Activated T-cell treated with anti-CD3 and anti-CD28 coated beads for 24 hours (primary cell): Measurements from ENCODE around the gene ZNF784.

Source experiments
- DNase-seq: peaks from one replicate; pipeline ENCODE4 v3.0.0-alpha.2; 2020; ENCODE audit warnings: low read depth

ZNF784 gene

GRCh38 chr19:55602104-55603001, 22.0 kb downstream of the ZNF784 start:
- DNase-seq = no peak

DNA sequence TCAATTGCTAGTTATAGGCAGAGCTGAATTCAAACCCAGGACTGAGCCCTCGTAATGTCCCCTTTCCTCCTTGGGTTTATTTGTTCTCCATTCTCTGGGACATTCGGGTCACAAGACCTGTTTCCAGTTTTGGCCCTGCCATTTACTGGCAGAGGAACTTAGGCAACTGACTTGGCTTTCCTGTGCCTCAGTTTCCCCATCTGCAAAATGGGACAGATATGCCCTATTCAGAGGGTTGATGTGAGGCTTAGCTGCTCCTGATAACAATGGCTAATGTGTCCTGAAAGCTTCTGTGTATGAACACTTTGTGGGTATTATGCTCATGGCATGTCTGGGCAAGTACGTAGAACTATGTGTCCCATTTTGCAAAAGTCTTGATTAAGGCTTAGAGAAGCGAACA, 23.3 kb downstream of the ZNF784 start:
- no peak for DNase-seq

GRCh38 chr19:55600662-55601028, 23.7 kb downstream of the ZNF784 start:
- DNase-seq = no peak

GRCh38 chr19:55599842-55600661, 24.3 kb downstream of the ZNF784 start, which contains the start of gene ZNF524:
Gene ZNF524 (plus strand): TSS chr19:55600288. CDS start chr19:55602113, 1,825 bp downstream.
- DNase-seq = peak; percentile 78

- peak; percentile 97 for DNase-seq
Observed at GRCh38 chr19:55599468-55599841, 24.9 kb downstream of the ZNF784 start, which contains the start of gene FIZ1. Gene FIZ1 (minus strand): TSS chr19:55599517. CDS start chr19:55597865, 1,652 bp downstream.

GRCh38 chr19:55598719-55599467, 25.5 kb downstream of the ZNF784 start:
- peak; percentile 90 for DNase-seq

GRCh38 chr19:55598034-55598433, 26.3 kb downstream of the ZNF784 start:
- no peak for DNase-seq

GRCh38 chr19:55597501-55597921, 26.9 kb downstream of the ZNF784 start:
- DNase-seq = no peak

DNA sequence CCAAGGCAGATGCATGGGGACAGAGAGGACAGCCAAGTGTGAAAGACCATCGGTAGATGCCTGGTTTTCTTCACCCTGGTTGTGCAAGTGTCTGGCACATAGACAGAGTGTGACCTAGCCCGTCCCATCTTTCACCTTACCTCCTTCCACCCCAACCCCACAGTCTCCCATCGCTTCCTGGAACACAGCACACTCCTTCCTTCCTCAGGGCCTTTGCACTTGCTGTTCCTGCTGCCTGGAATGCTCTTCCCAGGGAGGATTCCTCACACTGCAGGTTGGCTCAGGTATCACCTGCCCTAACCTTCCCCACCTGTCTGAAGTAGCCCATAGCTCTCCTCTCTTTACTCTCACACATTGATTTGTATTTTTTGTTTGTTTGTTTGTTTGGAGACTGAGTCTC, 28.1 kb downstream of the ZNF784 start:
- DNase-seq = no peak

DNA sequence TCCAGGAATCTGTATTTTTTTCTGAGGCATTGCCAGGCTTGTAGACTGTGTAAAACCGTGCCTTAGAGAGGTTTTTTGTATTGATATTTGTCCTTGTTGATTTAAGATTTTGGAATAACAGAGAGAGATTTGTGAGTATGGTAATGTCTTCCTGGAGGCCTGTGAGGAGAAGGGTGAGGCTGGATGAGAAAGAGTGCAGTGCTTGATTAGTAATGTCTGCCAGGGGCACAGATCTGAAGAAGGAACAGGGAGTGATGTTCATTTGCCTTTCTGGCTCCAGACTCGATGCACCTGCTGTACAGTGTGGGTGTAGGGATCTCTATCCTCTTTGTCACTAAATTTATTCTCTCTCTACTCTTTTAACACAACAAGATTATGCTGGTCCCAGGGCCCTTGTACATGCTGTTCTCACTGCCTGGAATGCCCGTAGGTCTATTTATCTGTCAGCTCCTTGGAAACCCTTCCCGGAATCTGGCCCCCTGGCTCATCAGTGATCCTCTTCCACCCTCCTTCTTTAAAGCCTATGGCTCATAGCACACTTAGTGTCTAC, 29.3 kb downstream of the ZNF784 start:
- DNase-seq = no peak

GRCh38 chr19:55593096-55593772, 31.1 kb downstream of the ZNF784 start:
- no peak for DNase-seq

DNA sequence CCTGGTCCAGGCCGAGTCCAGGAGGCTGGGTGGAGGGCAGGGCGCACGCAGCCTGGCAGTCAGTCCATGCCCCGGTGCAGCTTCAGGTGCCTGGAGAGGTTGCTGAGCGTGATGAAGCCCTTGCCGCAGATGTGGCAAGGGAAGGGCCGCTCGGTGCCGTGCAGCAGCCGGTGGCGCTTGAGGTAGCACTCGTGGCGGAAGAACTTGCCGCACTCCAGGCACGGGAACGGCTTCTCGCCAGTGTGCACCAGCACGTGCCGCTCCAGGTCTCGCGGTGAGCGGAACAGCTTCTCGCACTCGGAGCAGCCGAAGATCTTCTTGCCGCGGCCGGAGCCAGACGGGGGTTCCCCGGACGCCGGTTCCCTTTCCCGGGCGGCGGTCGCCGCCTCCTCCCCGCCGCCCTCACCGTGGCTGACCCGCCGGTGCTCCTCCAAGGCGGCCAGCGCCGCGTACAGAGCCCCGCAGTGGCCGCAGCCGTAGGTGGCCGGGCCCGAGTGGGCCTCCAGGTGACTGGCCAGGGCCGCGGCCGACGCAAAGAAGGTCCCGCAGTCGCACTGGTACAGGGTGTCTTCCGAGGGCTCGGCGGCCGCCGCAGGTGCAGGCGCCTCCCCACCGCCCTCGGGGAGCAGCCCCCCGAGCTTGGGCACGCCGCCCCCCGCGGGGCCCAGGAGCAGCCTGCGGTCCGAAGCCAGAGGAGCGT, 31.8 kb downstream of the ZNF784 start:
- no peak for DNase-seq

DNA sequence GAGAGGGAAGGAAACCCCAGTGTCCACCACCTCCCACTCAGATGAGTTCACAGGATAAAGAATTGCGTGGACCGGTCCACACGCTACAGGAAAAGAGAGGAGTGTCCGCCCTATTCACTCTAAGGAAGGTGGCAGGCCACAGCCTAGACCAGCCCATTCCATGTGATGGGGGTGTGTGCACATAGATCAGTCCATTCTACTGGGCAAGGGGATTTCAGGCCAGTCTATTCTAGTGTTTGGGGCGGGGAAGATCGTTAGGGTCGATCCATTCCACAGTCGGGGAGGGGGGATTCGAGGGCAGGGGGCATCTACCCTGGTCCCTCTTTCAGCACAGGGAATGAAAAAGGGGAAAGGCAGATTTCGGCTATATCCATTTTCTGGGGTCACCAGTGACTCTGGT, 32.8 kb downstream of the ZNF784 start:
- no peak for DNase-seq

- DNase-seq = no peak
Observed at GRCh38 chr19:55590617-55591016, 33.7 kb downstream of the ZNF784 start.

- DNase-seq = no peak
Observed at GRCh38 chr19:55590109-55590508, 34.3 kb downstream of the ZNF784 start.

- no peak for DNase-seq
Observed at GRCh38 chr19:55588738-55589137, 35.6 kb downstream of the ZNF784 start.

GRCh38 chr19:55586976-55587668, 37.2 kb downstream of the ZNF784 start:
- DNase-seq = peak; percentile 93

GRCh38 chr19:55585658-55586339, 38.6 kb downstream of the ZNF784 start:
- peak; percentile 56 for DNase-seq

DNA sequence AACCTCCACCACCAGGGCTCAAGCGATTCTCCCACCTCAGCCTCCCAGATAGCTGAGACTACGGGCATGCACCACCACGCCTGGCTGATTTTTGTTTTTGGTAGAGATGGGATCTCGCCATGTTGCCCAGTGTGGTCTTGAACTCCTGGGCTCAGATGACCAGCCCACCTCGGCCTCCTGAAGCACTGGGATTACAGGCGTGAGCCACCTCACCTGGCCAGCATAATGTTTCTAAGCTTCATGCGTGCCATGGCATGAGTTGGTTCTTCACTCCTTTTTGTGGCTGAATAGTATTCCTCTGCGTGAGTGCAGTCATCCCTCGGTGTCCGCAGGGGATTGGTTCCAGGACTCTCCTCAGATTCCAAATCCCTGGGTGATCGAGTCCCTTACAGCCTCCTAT, 39.5 kb downstream of the ZNF784 start:
- no peak for DNase-seq
